PC-3 (cell line): ENCODE data around the gene CLPTM1L. TPM values are rescaled to one million over a fixed set of nuclear protein-coding genes. Genes with fewer than 3 reads are reported as not detected.

Source experiments
- ATAC-seq: fragments of 200-7000 bp; cut with Tn5 transposase; 2 replicates; pipeline ENCODE4 v1.9.1; 2020; ENCODE audit warnings: mild to moderate bottlenecking, moderate library complexity
- BruUV-seq: library from RNA; stranded (reverse); fragments of 400-500 nt; replicated peaks from 2 replicates; lab custom pipeline; 2021; lab: Mats Ljungman, UMichigan
- CTCF ChIA-PET: fragments of 300-600 bp; sonication (Branson Sonifier 250); formaldehyde crosslinking; loops from one replicate; lab custom pipeline; 2022; ENCODE audit warnings: antibody characterized with exemption; lab: Charles Lee
- POLR2A ChIA-PET: fragments of 300-600 bp; sonication (Branson Sonifier 250); formaldehyde crosslinking; loops from one replicate; lab custom pipeline; 2022; ENCODE audit warnings: antibody characterized with exemption; ENCODE audit not compliant: unreplicated experiment; lab: Charles Lee
- DNase-seq: peaks from one replicate; pipeline ENCODE4 v3.0.0-alpha.2; 2015
- H2AFZ ChIP-seq: fragments of 300-600 bp; sonication (generic); 2 replicates; pipeline ENCODE4 v1.6.0; 2016; ENCODE audit warnings: antibody characterized with exemption, low read length
- H3F3A ChIP-seq: fragments of 300-600 bp; sonication (generic); one replicate; pipeline ENCODE4 v1.6.0; 2017; ENCODE audit warnings: antibody characterized with exemption, low read length, control low read depth, mild to moderate bottlenecking; ENCODE audit not compliant: unreplicated experiment
- H3K27ac ChIP-seq: fragments of 300-600 bp; sonication (generic); 2 replicates; pipeline ENCODE4 v1.5.1; 2016; ENCODE audit warnings: mild to moderate bottlenecking, low read length
- H3K27me3 ChIP-seq: fragments of 300-600 bp; sonication (generic); 2 replicates; pipeline ENCODE4 v1.6.1; 2016; ENCODE audit warnings: low read length, mixed read lengths
- H3K36me3 ChIP-seq: fragments of 300-600 bp; sonication (generic); 2 replicates; pipeline ENCODE4 v1.6.1; 2016; ENCODE audit warnings: low read depth, mixed run types, low read length, mixed read lengths
- H3K4me1 ChIP-seq: fragments of 300-600 bp; sonication (generic); 2 replicates; pipeline ENCODE4 v1.5.1; 2016; ENCODE audit warnings: low read length; ENCODE audit not compliant: insufficient read depth
- H3K4me2 ChIP-seq: fragments of 300-600 bp; sonication (generic); 2 replicates; pipeline ENCODE4 v1.6.0; 2016; ENCODE audit warnings: low read length
- H3K4me3 ChIP-seq: fragments of 300-600 bp; sonication (generic); 2 replicates; pipeline ENCODE4 v1.5.1; 2016; ENCODE audit warnings: mild to moderate bottlenecking, low read length, mixed read lengths
- H3K79me2 ChIP-seq: fragments of 300-600 bp; sonication (generic); 2 replicates; pipeline ENCODE4 v1.6.1; 2017; ENCODE audit warnings: low read length, mixed read lengths
- H3K9ac ChIP-seq: fragments of 300-600 bp; sonication (generic); 2 replicates; pipeline ENCODE4 v1.6.0; 2016; ENCODE audit warnings: mild to moderate bottlenecking, low read length
- H3K9me2 ChIP-seq: fragments of 300-600 bp; sonication (generic); replicated peaks from 2 replicates; pipeline ENCODE4 v1.6.1; 2016; ENCODE audit warnings: mixed run types, low read length, mixed read lengths
- H3K9me3 ChIP-seq: fragments of 300-600 bp; sonication (generic); 2 replicates; pipeline ENCODE4 v1.6.1; 2016; ENCODE audit warnings: low read length, mixed read lengths
- H4K20me1 ChIP-seq: fragments of 300-600 bp; sonication (generic); 2 replicates; pipeline ENCODE4 v1.6.1; 2016; ENCODE audit warnings: low read length, mixed read lengths
- EZH2 ChIP-seq: fragments of 300-600 bp; sonication (generic); IDR thresholded peaks from one replicate; pipeline ENCODE4 v1.6.1; 2017; ENCODE audit warnings: antibody characterized with exemption, mild to moderate bottlenecking, low read length; ENCODE audit not compliant: unreplicated experiment
- EZH2phosphoT487 ChIP-seq: fragments of 300-600 bp; sonication (generic); IDR thresholded peaks from 2 replicates; pipeline ENCODE4 v1.6.1; 2018; ENCODE audit warnings: mild to moderate bottlenecking, antibody characterized with exemption, low read length, borderline replicate concordance
- intact Hi-C: fragments of 100-400 bp; cut with micrococcal nuclease; formaldehyde crosslinking; loops from 2 replicates; pipeline ENCODE4 v1.9.0; 2023
- total RNA-seq: library from RNA; depleted of rRNA; stranded (reverse); fragments of >200 nt; gene quantifications from 2 replicates; pipeline ENCODE4 v1.2.3, GENCODE V29; 2014
- TF ChIP-seq, protein P1 (sequence below): fragments of 300-600 bp; sonication (generic); conservative IDR thresholded peaks from 2 replicates; pipeline ENCODE4 v1.5.1; 2017; ENCODE audit warnings: antibody characterized with exemption, low read depth, mild to moderate bottlenecking, low read length

The CLPTM1L gene
- total RNA-seq, 1 experiment from 2014 or later = 463 TPM

DNA sequence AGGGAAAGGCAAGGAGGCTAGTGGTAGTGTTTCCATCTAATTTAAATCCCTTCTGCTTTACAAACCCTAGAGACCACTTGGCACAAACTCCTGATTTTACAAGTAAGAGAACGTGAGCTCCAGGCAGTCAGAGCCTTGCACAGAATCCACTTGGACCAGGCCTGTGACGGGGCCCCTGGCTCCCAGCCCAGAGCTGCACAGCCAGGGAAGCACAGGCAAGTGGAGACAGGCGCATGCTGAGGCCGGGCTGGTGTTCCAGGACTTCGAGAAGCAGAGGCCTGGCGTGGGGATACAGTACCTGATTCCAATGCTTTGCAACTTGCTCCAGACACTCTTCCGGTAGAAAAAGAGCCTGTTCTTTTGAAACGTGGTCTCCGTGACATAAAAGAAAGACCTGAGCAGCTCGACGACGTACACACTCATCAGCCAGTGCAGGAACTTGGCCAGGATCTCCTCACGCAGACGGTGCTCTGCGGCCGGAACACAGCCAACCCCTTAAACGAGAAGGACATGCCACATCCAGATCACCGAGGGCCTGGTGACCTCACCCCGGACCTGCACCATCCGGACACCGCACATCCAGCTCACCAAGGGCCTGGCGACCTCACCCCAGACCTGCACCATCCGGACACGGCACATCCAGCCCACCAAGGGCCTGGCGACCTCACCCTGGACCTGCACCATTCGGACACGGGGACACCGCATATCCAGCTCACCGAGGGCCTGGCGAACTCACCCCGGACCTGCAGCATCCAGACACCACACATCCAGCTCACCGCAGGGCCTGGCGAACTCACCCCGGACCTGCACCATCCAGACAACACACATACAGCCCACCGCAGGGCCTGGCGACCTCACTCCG, 62.5 kb downstream of the CLPTM1L start:
- Histone ChIP-seq H4K20me1 (no peaks in the 10 kb centered on the region), H3K4me2 (no peak overlapping the region), H3K79me2 (no peaks in the 10 kb centered on the region), H3K27ac (no peak overlapping the region), H3K27me3 (no peaks in the 10 kb centered on the region), H3F3A (no peaks in the 10 kb centered on the region), H3K9ac (no peak overlapping the region), H3K4me3 (no peak overlapping the region), H3K9me2 (no peaks in the 10 kb centered on the region), H3K36me3 (no peaks in the 10 kb centered on the region), H3K9me3 (no peaks in the 10 kb centered on the region), H3K4me1 (no peaks in the 10 kb centered on the region), H2AFZ (no peak overlapping the region)
- POLR2A ChIA-PET = no interaction called here
- BruUV-seq = no TSS peak
- intact Hi-C loops = no loop called here
- CTCF ChIA-PET = no interaction called here
- ATAC-seq (no peak), DNase-seq (no peak)
- TF ChIP-seq EZH2phosphoT487 (no peak), EZH2 (no peak)
- TF ChIP-seq, protein P1, sequence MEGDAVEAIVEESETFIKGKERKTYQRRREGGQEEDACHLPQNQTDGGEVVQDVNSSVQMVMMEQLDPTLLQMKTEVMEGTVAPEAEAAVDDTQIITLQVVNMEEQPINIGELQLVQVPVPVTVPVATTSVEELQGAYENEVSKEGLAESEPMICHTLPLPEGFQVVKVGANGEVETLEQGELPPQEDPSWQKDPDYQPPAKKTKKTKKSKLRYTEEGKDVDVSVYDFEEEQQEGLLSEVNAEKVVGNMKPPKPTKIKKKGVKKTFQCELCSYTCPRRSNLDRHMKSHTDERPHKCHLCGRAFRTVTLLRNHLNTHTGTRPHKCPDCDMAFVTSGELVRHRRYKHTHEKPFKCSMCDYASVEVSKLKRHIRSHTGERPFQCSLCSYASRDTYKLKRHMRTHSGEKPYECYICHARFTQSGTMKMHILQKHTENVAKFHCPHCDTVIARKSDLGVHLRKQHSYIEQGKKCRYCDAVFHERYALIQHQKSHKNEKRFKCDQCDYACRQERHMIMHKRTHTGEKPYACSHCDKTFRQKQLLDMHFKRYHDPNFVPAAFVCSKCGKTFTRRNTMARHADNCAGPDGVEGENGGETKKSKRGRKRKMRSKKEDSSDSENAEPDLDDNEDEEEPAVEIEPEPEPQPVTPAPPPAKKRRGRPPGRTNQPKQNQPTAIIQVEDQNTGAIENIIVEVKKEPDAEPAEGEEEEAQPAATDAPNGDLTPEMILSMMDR = no peak

DNA sequence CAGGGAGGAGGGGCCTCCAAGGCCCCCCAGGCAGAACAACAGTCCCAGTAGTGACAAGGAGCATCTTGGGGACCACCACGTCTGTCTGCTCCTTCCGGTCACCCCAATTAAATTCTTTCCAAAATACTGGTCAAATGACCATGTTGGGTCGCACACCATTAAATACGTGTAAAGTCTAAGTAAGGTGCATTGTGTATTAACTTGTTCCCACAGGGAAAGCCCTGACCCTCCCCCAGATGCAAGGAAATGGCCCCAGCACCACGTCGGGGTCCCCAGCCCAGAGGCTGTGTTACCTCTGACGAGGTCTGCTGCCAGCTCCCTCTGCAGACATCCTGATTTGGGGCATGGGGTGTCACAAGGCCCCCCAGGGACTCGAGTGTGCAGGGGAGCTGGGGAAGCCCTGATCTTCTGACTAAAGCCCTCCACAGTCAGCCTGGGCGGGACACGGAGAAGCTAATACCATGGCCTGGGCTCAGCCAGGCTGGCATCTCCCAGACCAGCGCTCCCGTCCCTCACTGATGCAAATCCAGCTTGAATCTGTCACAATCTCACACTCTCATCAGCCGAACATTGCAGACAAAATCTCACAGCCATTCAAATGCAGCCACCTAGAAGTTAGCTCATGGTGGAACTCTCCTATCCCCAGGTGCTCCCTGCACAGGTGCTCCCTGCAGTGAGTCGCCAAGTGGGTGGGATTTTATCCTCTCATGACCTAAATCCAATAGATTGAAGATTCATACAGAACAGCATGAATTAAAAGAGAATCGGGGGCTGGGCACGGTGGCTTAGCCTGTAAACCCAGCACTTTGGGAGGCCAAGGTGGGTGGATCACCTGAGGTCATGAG, 63.6 kb downstream of the CLPTM1L start:
- Histone ChIP-seq H3K36me3 (no peaks in the 10 kb centered on the region), H3K4me3 (no peak overlapping the region), H3K9me3 (no peaks in the 10 kb centered on the region), H3K4me2 (no peak overlapping the region), H3K79me2 (no peaks in the 10 kb centered on the region), H3K4me1 (no peaks in the 10 kb centered on the region), H4K20me1 (no peaks in the 10 kb centered on the region), H3K27me3 (no peaks in the 10 kb centered on the region), H3F3A (no peaks in the 10 kb centered on the region), H3K9me2 (no peaks in the 10 kb centered on the region), H3K9ac (no peak overlapping the region), H3K27ac (no peak overlapping the region), H2AFZ (no peak overlapping the region)
- DNase-seq (no peak), ATAC-seq (no peak)
- TF ChIP-seq EZH2phosphoT487 (no peak), EZH2 (no peak)
- TF ChIP-seq, protein P1 = no peak
- BruUV-seq = no TSS peak
- CTCF ChIA-PET = no interaction called here
- intact Hi-C loops = no loop called here
- POLR2A ChIA-PET = no interaction called here
